Activated CD4-positive, CD25-positive, alpha-beta regulatory T cell (primary cell): ENCODE data around the gene BRICD5.
"Not testable (repeated sequence)": the region's sequence is repeated elsewhere in the genome, so short reads cannot be mapped to it uniquely, and the experiment has no call there.

Experiments
- DNase-seq, 4 experiments: peaks; one replicate each; lab custom pipeline; 2025; lab: John Stamatoyannopoulos, UW

Gene BRICD5

GRCh38 chr16:2223221-2223941 lies 12.7 kb upstream of the BRICD5 start, which contains the start of gene E4F1:
Gene E4F1, plus strand, starts transcription at chr16:2223591. Its CDS starts 23 bp downstream, at chr16:2223614.
- peak; percentile 98 to 99 (median 98) for DNase-seq

GRCh38 chr16:2216330-2216729 lies 5.7 kb upstream of the BRICD5 start:
- no peak for DNase-seq

- no peak for DNase-seq
Observed at GRCh38 chr16:2214719-2214968, 4.0 kb upstream of the BRICD5 start, which contains the start of gene PGP. Gene PGP, minus strand, starts transcription at chr16:2214840. Its CDS starts 63 bp downstream, at chr16:2214777.

GRCh38 chr16:2213817-2214718 lies 3.4 kb upstream of the BRICD5 start:
- DNase-seq, result no peak

GRCh38 chr16:2212362-2213324 lies 2.0 kb upstream of the BRICD5 start:
- no peak for DNase-seq

- no peak for DNase-seq
Observed at GRCh38 chr16:2211923-2212347, 1.3 kb upstream of the BRICD5 start.

- no peak for DNase-seq
Observed at GRCh38 chr16:2210009-2210332, 692 bp downstream of the BRICD5 start.

- no peak for DNase-seq
Observed at GRCh38 chr16:2209258-2210008, 1.2 kb downstream of the BRICD5 start.

GRCh38 chr16:2208772-2209171 lies 1.9 kb downstream of the BRICD5 start:
- DNase-seq, result no peak

GRCh38 chr16:2208308-2208707 lies 2.4 kb downstream of the BRICD5 start:
- no peak for DNase-seq

GRCh38 chr16:2207872-2208271 lies 2.8 kb downstream of the BRICD5 start:
- DNase-seq, result no peak

- DNase-seq, result no peak
Observed at GRCh38 chr16:2206780-2207433, 3.8 kb downstream of the BRICD5 start.

GRCh38 chr16:2206420-2206779 lies 4.3 kb downstream of the BRICD5 start:
- DNase-seq, result no peak

- DNase-seq, result no peak
Observed at GRCh38 chr16:2205967-2206313, 4.7 kb downstream of the BRICD5 start.

- peak; percentile 73 to 90 (median 82) for DNase-seq
Observed at GRCh38 chr16:2205104-2205966, 5.3 kb downstream of the BRICD5 start, which contains the start of gene MLST8. Gene MLST8, plus strand, starts transcription at chr16:2205454. Its CDS starts 632 bp downstream, at chr16:2206086.

- DNase-seq, result no peak
Observed at GRCh38 chr16:2204416-2205103, 6.1 kb downstream of the BRICD5 start.

- DNase-seq, result not testable (repeated sequence)
Observed at GRCh38 chr16:2203119-2203688, 7.5 kb downstream of the BRICD5 start.

GRCh38 chr16:2200313-2200712 lies 10.3 kb downstream of the BRICD5 start:
- DNase-seq, result no peak

- no peak for DNase-seq
Observed at GRCh38 chr16:2199621-2200139, 11.0 kb downstream of the BRICD5 start.
